Hematopoietic multipotent progenitor cell treated with erythropoietin and hydrocortisone succinate and interleukin-3 and kit ligand, for 4 days (in vitro differentiated cells): ENCODE data around the gene ATRAID.

Source experiments
- DNase-seq: peaks from one replicate; pipeline ENCODE4 v3.0.0-alpha.2; 2015

The ATRAID gene

GRCh38 chr2:27220091-27220490 is 8.2 kb downstream of the ATRAID start:
- DNase-seq: no peak

DNA sequence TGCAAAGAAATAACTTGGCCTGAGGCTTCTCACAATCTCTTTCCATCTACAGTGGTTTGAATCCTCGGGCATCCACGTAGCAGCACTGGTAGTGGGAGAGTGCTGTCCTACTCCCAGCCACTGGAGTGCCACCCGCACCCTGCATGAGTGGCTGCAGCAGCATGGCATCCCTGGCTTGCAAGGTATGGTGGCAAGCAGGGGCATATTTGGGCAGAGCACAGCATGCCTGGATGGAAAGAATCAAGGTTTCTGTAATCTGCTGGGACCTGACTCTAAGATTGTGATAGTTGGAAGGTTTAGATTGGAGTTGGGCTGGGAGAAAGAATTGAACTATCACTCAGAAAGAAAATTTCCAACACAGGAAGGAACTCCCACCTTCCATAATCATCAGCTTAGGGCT is 9.3 kb downstream of the ATRAID start:
- no peak for DNase-seq

- DNase-seq: no peak
These were observed 10.6 kb downstream of the ATRAID start for GRCh38 chr2:27222407-27222806.

DNA sequence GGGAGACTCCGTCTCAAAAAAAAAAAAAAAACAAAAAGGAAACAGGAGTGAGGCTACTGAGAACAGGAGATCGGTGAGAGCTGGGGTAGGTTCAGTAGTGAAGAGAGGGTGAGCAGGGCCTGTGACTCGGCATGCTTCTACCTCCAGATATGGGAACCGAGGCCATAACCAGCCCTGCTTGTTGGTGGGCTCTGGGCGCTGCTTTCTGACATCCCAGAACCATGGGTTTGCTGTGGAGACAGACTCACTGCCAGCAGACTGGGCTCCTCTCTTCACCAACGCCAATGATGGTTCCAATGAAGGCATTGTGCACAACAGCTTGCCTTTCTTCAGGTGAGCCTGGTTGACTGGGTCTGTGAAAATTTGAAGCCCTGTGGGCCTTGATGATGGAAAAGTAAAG is 11.6 kb downstream of the ATRAID start:
- DNase-seq: no peak

DNA sequence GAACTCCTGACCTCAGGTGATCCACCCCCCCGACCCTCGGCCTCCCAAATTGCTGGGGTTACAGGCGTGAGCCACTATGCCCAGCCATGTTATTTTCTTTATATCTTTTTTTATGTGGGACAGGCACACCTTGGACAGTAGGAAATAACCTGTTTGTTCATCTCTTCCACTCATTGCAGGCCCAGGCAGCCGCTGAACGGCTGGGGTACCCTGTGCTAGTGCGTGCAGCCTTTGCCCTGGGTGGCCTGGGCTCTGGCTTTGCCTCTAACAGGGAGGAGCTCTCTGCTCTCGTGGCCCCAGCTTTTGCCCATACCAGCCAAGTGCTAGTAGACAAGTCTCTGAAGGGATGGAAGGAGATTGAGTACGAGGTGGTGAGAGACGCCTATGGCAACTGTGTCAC is 13.7 kb downstream of the ATRAID start:
- no peak for DNase-seq

DNA sequence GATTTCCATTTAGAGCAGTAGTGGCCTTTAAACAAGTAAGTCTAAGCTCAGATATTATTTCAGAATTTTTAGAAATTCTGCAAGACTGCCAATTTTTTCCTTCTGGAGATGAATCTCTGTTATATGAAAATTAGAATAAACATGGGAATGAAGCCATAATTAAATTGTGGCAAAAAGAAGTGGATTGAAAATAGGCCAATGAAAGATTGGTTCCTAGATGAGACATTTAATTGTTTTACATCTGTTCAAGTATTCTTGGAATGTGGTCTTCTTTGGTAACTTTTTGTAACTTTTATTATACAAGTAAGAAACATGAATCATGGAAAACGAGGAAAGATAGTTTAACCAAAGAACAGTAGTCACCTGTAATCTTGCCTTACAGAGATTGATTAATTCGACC is 15.7 kb downstream of the ATRAID start:
- DNase-seq: no peak

- no peak for DNase-seq
These were observed 20.1 kb downstream of the ATRAID start for GRCh38 chr2:27231921-27232320.

- no peak for DNase-seq
These were observed 21.5 kb downstream of the ATRAID start for GRCh38 chr2:27233341-27233740.

DNA sequence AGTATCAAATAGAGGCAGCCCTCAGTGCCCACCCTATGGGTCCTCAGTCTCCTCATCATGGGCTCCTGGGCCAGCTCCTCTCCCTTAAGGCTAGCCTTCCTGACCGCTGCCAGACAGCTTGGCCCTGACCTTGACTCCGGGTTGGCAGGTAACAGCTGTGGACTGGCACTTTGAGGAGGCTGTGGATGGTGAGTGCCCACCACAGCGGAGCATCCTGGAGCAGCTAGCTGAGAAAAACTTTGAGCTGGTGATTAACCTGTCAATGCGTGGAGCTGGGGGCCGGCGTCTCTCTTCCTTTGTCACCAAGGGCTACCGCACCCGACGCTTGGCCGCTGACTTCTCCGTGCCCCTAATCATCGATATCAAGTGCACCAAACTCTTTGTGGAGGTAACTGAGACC is 24.3 kb downstream of the ATRAID start:
- no peak for DNase-seq

- DNase-seq: no peak
These were observed 24.8 kb downstream of the ATRAID start for GRCh38 chr2:27236626-27237025.

DNA sequence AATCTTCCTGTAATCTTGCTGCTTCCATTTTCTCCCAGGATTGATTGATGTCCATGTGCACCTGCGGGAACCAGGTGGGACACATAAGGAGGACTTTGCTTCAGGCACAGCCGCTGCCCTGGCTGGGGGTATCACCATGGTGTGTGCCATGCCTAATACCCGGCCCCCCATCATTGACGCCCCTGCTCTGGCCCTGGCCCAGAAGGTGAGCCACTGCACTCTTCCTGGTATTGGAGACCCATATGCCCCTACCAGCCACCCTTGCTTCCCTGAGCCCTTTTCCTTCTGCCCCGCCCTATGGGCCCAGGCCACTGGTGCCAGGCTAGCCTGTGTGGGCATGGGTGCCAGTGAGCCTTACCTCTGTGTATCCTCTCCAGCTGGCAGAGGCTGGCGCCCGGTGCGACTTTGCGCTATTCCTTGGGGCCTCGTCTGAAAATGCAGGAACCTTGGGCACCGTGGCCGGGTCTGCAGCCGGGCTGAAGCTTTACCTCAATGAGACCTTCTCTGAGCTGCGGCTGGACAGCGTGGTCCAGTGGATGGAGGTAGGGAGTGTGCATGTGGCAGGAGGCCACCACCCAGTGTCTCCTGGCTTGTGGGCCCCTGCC is 25.6 kb downstream of the ATRAID start:
- DNase-seq: no peak

DNA sequence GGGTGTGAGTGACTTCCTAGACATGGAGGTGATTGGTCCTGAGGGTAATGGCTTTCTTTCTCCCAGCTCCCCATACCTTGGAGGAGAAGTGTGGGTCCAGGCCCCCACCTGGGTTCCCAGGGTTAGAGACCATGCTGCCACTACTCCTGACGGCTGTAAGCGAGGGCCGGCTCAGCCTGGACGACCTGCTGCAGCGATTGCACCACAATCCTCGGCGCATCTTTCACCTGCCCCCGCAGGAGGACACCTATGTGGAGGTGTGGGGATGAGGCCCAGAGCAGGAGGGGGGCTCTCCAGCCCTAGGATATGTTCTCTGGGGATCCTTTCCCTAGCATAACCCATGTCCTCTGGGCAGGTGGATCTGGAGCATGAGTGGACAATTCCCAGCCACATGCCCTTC is 27.1 kb downstream of the ATRAID start:
- no peak for DNase-seq

- DNase-seq: no peak
These were observed 28.6 kb downstream of the ATRAID start for GRCh38 chr2:27240406-27240805.

GRCh38 chr2:27241761-27242613 is 30.1 kb downstream of the ATRAID start:
- peak; percentile 65 for DNase-seq

GRCh38 chr2:27242614-27242951 is 30.7 kb downstream of the ATRAID start:
- DNase-seq: no peak

DNA sequence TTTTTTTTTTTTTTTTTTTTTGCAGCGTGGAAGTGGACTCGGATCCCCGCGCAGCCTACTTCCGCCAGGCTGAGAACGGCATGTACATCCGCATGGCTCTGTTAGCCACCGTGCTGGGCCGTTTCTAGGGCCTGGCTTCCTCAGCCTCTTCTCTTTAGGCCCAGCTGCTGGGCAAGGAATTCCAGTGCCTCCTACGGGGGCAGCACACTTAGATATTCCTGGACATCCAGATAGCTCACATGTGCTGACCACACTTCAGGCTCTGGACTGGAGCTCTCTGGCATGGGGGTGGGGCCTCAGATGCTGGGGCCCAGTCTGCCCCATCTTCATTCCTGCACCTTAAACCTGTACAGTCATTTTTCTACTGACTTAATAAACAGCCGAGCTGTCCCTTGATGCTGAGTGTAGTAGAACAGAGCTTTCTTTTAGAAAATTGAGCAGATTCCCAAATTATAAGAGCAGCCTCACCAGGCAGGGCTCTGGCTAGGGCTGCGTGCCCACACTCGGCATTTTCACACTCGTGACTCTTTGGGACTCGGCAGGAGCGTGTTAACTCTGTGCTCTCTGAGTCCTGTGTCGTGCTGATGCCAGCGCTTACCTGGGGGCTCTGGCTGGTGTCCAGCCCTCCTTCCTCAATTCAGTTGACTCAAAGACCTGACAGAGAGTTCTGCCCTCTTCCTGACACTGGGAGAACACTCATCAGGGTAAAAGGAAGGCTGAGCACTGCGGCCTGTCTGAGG is 31.7 kb downstream of the ATRAID start:
- no peak for DNase-seq

GRCh38 chr2:27245116-27245515 is 33.3 kb downstream of the ATRAID start:
- DNase-seq: no peak

- no peak for DNase-seq
These were observed 33.8 kb downstream of the ATRAID start for GRCh38 chr2:27245626-27246025.

DNA sequence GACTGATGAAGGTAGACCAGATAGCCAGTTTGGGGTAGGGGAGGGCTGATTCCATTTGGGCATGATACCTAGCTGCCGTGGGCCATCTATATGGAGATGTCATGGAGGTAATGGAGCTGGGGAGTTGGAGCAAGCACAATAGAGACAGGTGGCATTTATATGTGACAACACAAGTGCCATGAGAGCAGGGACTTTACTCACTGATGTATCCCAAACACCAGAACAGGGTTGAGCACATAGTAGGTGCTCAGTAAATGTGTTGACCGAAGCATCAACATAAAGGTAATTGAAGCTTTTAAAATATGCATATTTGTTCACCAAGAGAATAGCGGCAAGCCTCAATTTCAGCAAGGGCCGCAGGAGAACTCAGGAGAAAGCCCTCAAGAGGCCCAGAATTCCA is 36.1 kb downstream of the ATRAID start:
- DNase-seq: peak; percentile 22

DNA sequence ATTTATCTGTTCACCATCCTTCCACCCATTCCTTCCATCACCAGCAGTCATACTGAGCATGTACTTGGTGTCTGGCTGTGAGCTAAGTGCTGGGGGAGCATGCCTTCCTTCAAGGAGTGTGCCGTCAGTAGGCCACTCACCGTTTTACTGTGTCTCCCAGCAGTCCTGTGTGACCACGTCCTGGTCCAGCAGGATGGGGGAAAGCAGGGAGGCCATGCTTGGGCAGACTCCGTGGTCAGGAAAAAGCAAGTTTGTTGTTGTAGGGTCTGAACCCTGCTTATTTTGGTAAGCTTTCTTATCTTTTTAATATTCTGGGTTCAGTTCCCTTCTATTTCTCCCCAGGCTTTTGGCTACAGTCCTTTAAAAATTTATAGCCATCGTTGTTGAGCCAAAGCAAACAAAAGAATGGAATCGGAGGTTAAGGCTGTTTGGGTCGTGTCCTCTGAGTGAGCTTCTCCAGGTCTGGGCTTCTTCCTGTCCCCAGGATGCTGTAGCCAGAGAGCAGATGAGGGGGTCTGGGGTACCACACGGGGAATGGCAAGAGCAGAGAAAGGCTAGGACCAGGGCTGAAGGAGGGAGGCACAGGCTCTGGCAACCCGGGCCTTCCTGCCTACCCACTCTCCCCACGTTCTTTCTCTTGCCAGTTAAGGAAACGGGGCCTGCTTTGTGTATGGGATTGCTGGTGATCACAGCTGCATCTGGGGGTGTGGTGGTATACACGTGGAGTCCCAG is 37.5 kb downstream of the ATRAID start:
- no peak for DNase-seq

DNA sequence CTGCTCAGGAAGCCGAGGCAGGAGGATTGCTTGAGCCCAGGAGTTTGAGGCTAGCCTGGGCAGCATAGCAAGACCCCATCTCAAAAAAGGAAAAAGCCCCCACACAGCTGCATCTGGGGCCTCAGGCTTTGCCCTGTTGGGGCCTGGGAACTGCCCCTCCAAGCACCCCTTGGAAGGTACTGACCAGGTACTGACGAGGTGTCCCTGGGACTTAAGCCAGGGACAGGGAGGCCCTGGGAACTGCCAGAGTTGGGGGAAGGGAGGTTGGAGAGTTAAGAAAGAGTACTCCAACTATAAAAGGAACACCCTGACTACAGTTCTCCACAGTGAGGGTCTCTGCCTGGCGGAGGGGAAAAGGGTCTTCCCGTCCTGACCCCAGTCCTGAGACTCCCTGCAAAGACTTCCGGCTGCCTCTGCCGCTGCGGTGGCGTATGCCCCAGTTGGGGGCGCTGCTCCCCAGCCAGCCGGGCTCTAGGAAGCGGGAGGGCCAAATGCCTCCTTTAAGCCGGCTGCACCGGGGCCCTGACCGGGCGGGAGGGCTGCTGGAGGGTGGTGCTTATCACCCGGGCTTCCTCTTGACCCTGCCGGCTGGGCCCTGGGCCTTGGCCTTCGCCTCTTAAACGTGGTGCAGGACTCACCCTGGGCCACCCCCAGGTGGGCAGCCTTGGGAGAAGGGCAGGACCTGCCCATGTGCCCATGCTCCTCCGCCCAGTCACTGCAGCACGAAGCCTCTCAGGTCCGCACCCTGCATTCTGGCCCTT is 38.2 kb downstream of the ATRAID start:
- peak; percentile 88 for DNase-seq

GRCh38 chr2:27250652-27251379 is 39.0 kb downstream of the ATRAID start:
- DNase-seq: no peak
